ENCODE results near the gene CFAP299.

Gene CFAP299

GRCh38 chr4:80705311-80705710 is 369.8 kb downstream of the CFAP299 start:
- no peak overlapping the region for H3K4me2 ChIP-seq (ENCODE audit: low read depth, low read length)
- H3K9me2 ChIP-seq (replicated peaks; ENCODE audit: insufficient read depth, low read length), result no peaks in the 10 kb centered on the region
- no peak overlapping the region for H3K4me3 ChIP-seq (ENCODE audit: low read length)
- H4K20me1 ChIP-seq (ENCODE audit: insufficient read depth, low read length), result no peaks in the 10 kb centered on the region
- no peaks in the 10 kb centered on the region for H3K36me3 ChIP-seq (replicated peaks; ENCODE audit: insufficient read depth, low read length)
- H2AFZ ChIP-seq (ENCODE audit: low read length), result no peak overlapping the region
- H3K79me2 ChIP-seq (ENCODE audit: low read length), result no peaks in the 10 kb centered on the region
- H3K27ac ChIP-seq (ENCODE audit: low read length), result no peak overlapping the region
- no peaks in the 10 kb centered on the region for H3F3A ChIP-seq (ENCODE audit: insufficient read depth, low read length)
- no peaks in the 10 kb centered on the region for H3K4me1 ChIP-seq (ENCODE audit: low read length)
- no peaks in the 10 kb centered on the region for H3K9me3 ChIP-seq (replicated peaks; ENCODE audit: insufficient read depth, low read length)
- no peak overlapping the region for H3K9ac ChIP-seq (ENCODE audit: low read length)
- no peak for TF ChIP-seq EZH2phosphoT487 (IDR thresholded peaks at IDR 0.05; ENCODE audit: low read length)
- TF ChIP-seq EZH2 (optimal IDR thresholded peaks at IDR 0.05; ENCODE audit: low read depth, low read length), result no peak
- TF ChIP-seq, protein P1, sequence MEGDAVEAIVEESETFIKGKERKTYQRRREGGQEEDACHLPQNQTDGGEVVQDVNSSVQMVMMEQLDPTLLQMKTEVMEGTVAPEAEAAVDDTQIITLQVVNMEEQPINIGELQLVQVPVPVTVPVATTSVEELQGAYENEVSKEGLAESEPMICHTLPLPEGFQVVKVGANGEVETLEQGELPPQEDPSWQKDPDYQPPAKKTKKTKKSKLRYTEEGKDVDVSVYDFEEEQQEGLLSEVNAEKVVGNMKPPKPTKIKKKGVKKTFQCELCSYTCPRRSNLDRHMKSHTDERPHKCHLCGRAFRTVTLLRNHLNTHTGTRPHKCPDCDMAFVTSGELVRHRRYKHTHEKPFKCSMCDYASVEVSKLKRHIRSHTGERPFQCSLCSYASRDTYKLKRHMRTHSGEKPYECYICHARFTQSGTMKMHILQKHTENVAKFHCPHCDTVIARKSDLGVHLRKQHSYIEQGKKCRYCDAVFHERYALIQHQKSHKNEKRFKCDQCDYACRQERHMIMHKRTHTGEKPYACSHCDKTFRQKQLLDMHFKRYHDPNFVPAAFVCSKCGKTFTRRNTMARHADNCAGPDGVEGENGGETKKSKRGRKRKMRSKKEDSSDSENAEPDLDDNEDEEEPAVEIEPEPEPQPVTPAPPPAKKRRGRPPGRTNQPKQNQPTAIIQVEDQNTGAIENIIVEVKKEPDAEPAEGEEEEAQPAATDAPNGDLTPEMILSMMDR (IDR thresholded peaks at IDR 0.05; ENCODE audit: low read length), result no peak
- no peak for DNase-seq
- H3K27me3 ChIP-seq (replicated peaks; ENCODE audit: insufficient read depth, low read length), result no peaks in the 10 kb centered on the region

DNA sequence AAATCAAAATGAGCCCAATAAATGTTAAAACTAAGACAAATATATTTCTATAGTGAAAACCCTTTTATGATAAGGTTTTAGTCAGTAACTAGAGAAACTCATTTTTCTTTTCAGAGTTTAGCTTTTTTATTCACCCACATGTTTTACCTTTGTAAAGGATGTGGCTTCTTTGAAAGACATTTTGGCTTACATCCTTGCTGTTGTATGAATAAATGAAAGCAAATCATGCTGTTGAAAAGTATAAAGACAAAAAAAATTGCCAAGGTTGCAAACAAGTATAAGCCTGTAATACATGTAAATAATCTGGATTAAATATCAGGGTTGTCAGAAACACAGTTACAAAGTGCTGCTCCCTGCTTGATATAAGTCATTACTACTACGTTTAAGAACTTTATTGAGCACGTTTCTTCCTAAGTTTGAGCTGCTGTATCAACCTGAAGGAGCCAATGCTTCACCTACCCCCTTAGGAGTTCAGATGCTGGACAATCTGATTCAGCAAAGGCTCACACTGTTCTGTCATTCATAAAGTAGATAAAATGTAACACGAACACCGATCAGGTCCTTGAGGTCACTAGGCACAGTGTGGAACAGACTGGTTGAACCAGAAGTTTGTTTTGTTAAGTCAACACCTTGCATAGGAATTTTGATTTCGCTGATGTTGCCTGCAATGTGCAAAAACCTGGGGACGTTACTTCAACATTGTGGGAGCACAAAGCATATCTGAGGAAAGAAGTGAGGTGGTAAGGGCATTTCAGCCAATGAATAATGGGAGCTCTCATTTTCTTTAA is 373.7 kb downstream of the CFAP299 start:
- no peak overlapping the region for H3K27ac ChIP-seq (ENCODE audit: low read length)
- H3K36me3 ChIP-seq (replicated peaks; ENCODE audit: insufficient read depth, low read length), result no peaks in the 10 kb centered on the region
- H3K4me3 ChIP-seq (ENCODE audit: low read length), result no peak overlapping the region
- no peaks in the 10 kb centered on the region for H3K9me2 ChIP-seq (replicated peaks; ENCODE audit: insufficient read depth, low read length)
- H3F3A ChIP-seq (ENCODE audit: insufficient read depth, low read length), result no peaks in the 10 kb centered on the region
- TF ChIP-seq, protein P1 (IDR thresholded peaks at IDR 0.05; ENCODE audit: low read length), result no peak
- TF ChIP-seq EZH2 (optimal IDR thresholded peaks at IDR 0.05; ENCODE audit: low read depth, low read length) (no peak), EZH2phosphoT487 (IDR thresholded peaks at IDR 0.05; ENCODE audit: low read length) (no peak)
- H4K20me1 ChIP-seq (ENCODE audit: insufficient read depth, low read length), result no peaks in the 10 kb centered on the region
- no peaks in the 10 kb centered on the region for H3K27me3 ChIP-seq (replicated peaks; ENCODE audit: insufficient read depth, low read length)
- H3K9me3 ChIP-seq (replicated peaks; ENCODE audit: insufficient read depth, low read length), result no peaks in the 10 kb centered on the region
- no peak overlapping the region for H2AFZ ChIP-seq (ENCODE audit: low read length)
- H3K9ac ChIP-seq (ENCODE audit: low read length), result no peak overlapping the region
- no peak for DNase-seq
- no peaks in the 10 kb centered on the region for H3K79me2 ChIP-seq (ENCODE audit: low read length)
- H3K4me2 ChIP-seq (ENCODE audit: low read depth, low read length), result no peak overlapping the region
- no peaks in the 10 kb centered on the region for H3K4me1 ChIP-seq (ENCODE audit: low read length)

GRCh38 chr4:80710748-80711451 is 375.4 kb downstream of the CFAP299 start:
- Histone ChIP-seq H3K79me2 (ENCODE audit: low read length) (no peaks in the 10 kb centered on the region), H3K36me3 (replicated peaks; ENCODE audit: insufficient read depth, low read length) (no peaks in the 10 kb centered on the region), H2AFZ (ENCODE audit: low read length) (no peak overlapping the region), H3K27ac (ENCODE audit: low read length) (no peak overlapping the region), H4K20me1 (ENCODE audit: insufficient read depth, low read length) (no peaks in the 10 kb centered on the region), H3K9me2 (replicated peaks; ENCODE audit: insufficient read depth, low read length) (no peaks in the 10 kb centered on the region), H3K9me3 (replicated peaks; ENCODE audit: insufficient read depth, low read length) (no peaks in the 10 kb centered on the region), H3F3A (ENCODE audit: insufficient read depth, low read length) (no peaks in the 10 kb centered on the region), H3K4me3 (ENCODE audit: low read length) (no peak overlapping the region), H3K27me3 (replicated peaks; ENCODE audit: insufficient read depth, low read length) (no peaks in the 10 kb centered on the region), H3K9ac (ENCODE audit: low read length) (no peak overlapping the region), H3K4me1 (ENCODE audit: low read length) (no peaks in the 10 kb centered on the region), H3K4me2 (ENCODE audit: low read depth, low read length) (no peak overlapping the region)
- no peak for TF ChIP-seq EZH2phosphoT487 (IDR thresholded peaks at IDR 0.05; ENCODE audit: low read length)
- TF ChIP-seq, protein P1 (IDR thresholded peaks at IDR 0.05; ENCODE audit: low read length), result no peak
- TF ChIP-seq EZH2 (optimal IDR thresholded peaks at IDR 0.05; ENCODE audit: low read depth, low read length), result no peak
- DNase-seq, result no peak

Measured in MM.1S (cell line).